ENCODE data around the gene ARHGAP28.

The ARHGAP28 gene

GRCh38 chr18:6876641-6877041 is 147.1 kb downstream of the ARHGAP28 start:
- DNase-seq: no peak

- no peak for DNase-seq
Measured at GRCh38 chr18:6877288-6877687, 147.8 kb downstream of the ARHGAP28 start.

DNA sequence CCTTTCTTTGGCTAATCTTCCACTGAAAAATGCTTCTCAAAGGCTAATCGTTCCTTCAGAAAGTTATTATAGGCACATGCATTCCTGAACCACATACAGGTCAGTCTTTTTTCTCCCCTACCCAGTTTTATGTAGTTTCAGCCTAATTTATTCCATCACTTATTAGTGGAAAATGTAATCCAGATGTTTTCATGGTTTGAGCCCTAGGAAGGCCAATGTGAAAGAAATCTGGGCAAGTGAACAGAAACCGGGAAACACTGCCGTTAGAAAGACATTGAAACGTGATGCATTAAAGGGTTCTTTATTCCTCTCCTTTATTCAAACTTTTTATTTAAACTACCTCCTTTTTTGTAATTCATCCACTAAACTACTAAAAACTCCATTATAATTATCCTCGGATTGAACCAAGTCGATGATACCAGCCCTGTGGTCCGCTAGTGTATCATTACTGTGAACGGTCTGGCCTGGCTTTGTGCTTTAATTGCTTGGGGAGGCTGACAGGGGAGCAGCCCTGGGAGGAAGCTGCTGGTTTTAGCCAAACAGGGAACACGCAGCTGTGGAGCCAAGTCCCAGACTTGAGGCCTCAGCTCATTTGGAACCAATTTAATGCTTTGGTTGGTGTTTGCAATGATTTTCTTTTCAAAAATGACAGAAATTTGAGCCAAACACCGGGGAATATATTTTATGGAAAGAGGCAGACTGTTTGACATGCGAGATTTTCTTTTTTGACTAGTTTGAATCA is 149.2 kb downstream of the ARHGAP28 start:
- DNase-seq: no peak

- no peak for DNase-seq
Measured at GRCh38 chr18:6879508-6880195, 150.1 kb downstream of the ARHGAP28 start.

- no peak for DNase-seq
Measured at GRCh38 chr18:6881034-6881820, 151.7 kb downstream of the ARHGAP28 start.

GRCh38 chr18:6882401-6882800 is 152.9 kb downstream of the ARHGAP28 start:
- DNase-seq: no peak

GRCh38 chr18:6885006-6885481 is 155.5 kb downstream of the ARHGAP28 start:
- no peak for DNase-seq

DNA sequence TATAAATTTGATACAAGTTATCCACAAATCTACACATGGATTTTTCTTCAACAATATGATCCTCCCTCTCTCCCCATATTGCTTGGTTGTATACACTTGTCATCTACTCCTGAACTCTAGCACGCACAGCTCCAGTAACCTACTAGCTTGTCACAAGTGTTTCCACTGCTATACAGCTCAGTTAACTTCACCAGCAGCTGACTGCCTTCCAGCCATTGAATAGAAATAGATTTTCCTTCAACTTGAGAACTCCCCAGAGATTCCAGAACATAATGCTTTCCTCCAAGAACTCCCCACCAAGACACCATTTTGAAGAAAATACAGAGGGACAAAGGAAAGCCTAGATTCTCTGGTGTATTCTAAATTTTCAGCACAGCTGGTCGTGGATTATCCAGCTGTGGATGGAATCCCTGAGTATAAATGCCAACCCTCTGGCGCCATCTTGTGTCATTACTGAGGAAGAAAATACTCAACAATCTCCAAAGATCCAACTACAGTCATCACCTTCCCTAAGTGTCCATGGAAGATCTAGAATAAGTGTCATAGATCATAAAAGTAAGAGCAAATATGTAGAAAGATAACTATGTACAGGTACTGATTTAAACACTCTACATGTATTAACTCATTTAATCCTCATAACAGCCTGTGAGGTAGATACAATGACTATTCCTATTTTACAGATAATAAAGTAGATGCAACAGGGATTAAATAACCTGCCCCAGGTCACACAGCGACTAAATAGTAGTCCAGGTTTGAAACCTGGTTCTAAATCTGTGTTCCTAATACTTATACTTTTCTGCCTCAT is 156.7 kb downstream of the ARHGAP28 start:
- DNase-seq: no peak

- no peak for DNase-seq
Measured at GRCh38 chr18:6886797-6887330, 157.3 kb downstream of the ARHGAP28 start.

DNA sequence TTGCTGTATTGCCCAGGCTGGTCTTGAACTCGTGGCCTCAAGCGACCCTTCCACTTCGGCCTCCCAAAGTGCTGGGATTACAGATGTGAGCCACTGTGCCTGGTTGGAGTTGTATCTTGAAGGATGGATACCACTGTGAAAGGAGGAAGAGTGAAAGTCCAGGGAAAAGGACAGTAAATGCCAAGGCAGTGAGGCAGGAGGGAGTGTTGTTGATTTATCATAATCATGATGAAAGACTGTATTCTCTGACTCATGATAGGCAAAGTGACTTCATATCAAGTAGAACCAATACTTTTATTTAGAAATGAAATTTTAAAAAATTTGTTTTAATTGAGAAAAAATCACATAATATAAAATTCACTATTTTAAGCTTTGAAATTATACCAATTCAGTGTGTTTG is 162.3 kb downstream of the ARHGAP28 start:
- DNase-seq: no peak

DNA sequence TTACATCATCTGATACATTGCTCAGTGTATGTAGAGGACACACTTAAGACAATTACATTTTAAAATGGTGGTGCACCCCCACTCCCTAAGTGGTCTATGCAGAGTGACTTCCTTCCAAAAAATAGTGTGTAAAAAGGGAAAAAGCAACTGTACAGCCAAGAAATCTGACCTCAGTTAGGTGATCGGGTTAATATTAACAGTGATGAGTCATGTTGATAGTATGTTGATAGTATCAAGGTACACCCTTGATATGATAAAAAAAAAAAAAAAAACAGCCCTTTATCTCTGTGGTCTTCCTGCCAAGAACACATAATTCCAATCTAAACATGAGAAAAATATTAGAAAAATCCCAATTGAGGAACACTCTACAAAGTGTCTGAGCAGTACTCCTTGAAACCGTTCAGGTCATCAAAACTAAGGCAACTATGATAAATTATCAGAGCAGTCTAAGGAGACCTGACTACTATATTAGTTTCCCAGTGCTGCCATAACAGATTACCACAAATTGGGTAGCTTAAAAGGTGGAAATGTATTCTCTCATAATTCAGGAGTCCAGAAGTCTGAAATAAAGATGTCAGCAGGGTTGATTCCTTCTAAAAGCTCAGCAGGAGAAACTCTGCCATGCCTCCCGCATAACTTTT is 171.9 kb downstream of the ARHGAP28 start:
- no peak for DNase-seq

GRCh38 chr18:6917072-6917471 is 187.6 kb downstream of the ARHGAP28 start:
- DNase-seq: no peak

GRCh38 chr18:6920099-6920955 is 190.8 kb downstream of the ARHGAP28 start:
- DNase-seq: no peak

DNA sequence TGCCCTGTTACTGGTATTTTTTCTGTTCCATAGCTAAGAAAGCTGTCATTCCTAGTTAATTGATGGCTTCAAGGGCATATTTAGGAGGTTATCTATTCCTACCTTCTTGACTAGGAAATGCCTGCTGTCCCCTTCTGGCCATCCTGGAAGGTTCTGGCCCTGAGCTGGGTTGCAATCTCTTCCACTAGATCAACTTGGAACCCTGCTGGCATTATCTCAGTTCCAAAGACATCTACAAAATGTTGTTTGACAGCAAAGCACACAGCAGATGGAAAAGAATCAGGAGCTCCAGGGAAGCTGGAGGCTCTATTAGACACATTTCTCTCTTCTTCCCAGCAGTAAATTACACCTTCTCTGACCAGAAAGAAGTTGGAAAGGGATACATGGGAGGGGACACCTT is 192.1 kb downstream of the ARHGAP28 start:
- no peak for DNase-seq

DNA sequence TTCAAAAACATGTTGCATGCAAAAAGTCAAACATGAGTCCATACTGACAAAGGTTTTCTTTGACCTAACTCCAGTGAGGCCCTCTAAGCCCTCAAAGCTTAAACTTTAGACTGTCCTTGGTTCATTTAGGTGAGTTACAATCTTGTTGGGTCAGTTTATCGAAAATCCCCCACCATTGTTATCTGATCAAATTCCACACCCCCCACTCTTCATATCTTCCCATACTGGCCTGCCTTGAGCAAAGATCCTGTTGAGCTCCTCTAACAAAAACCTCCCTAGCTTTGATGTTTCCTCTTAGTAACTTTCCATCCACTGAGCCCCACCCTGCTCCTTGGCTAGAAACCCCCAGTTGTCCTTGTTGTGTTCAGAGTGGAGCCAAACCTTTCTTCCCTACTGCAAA is 193.7 kb downstream of the ARHGAP28 start:
- DNase-seq: no peak

- DNase-seq: no peak
Measured at GRCh38 chr18:6927153-6927552, 197.6 kb downstream of the ARHGAP28 start.

GRCh38 chr18:6928359-6928758 is 198.8 kb downstream of the ARHGAP28 start:
- DNase-seq: no peak

DNA sequence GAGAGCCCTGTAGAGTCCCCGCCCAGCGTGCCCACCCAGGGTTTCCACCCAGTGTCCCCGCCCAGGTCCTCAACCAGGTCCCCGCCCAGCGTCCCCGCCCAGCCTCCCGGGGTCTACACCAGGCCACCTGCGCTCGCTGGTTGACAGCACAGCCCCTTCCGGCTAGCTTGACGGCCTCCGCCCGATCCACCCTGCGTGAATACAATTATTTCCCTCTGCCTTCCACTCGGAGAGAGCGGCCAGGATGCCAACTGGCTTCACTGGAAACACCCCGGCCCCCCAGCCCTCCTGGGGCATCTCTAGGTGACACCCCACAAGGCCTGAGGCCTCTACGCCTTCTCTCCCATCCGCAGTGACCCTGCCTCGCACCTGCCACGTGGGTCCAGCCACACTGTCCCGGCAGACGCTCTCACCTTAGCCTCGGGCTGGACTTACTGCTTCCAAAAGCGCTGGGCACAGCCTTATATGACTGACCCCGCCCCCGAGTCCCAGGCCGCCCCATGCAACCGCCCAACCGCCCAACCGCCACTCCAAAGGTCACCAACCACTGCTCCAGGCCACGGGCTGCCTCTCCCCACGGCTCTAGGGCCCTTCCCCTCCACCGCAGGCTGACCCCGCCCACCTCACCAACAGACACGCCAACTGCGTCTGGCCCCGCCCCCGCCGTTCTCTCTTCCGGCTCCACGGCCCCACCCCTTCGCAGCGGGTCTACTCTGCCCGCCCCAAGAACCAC is 200.0 kb downstream of the ARHGAP28 start:
- no peak for DNase-seq

- DNase-seq: no peak
Measured at GRCh38 chr18:6934859-6935258, 205.3 kb downstream of the ARHGAP28 start.

DNA sequence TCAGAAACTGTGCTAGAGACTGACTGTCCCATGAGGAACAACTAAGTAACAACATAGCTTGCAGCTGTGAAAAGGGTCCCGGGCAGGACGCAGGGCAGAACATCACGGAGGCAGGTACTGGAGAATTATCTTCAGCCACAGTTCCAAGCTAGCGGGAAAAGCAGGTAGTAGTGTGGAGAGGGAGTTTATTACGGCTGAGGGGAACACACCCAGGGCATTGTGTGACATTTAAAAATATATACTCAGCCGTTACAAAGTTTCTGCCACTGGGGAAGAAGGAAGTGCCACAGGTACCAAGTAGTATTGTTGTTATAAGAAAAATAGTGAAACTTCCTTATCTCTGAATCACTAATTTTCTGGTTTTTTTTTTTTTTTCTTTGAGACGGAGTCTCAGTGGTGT is 208.5 kb downstream of the ARHGAP28 start:
- no peak for DNase-seq
